H1 (cell line): ENCODE data around the gene RXRA. TPM values are rescaled to one million over a fixed set of nuclear protein-coding genes. Genes with fewer than 3 reads are reported as not detected.

ENCODE experiments used
- CTCF ChIA-PET: fragments of 300-600 bp; sonication (Branson Sonifier 250); formaldehyde crosslinking; loops from one replicate; lab custom pipeline; 2021; ENCODE audit not compliant: partially characterized antibody; lab: Charles Lee
- POLR2A ChIA-PET: fragments of 300-600 bp; sonication (Branson Sonifier 250); formaldehyde crosslinking; loops from one replicate; lab custom pipeline; 2021; ENCODE audit warnings: inconsistent platforms; ENCODE audit not compliant: partially characterized antibody; lab: Charles Lee
- DNase-seq, 2 experiments: peaks; one replicate each; pipeline versions ENCODE4 v3.0.0 to v3.0.0-alpha.2; 2010 to 2022; ENCODE audit warnings: low spot score in 2 of 2, low read depth in 1 of 2, mixed read lengths in 1 of 2
- FAIRE-seq: peaks from 2 replicates; lab custom pipeline; 2011; peaks lifted over from hg19 to GRCh38; lab: Jason Lieb, UNC
- H2AFZ ChIP-seq: 2 replicates; pipeline ENCODE4 v1.8.1; 2012; ENCODE audit warnings: low read length, inconsistent platforms
- H2AK5ac ChIP-seq: 2 replicates; pipeline ENCODE4 v1.6.1; 2013; ENCODE audit warnings: low read depth, low read length
- H2BK120ac ChIP-seq: replicated peaks from 2 replicates; pipeline ENCODE3; 2013; ENCODE audit warnings: low read depth, low read length, inconsistent platforms
- H2BK12ac ChIP-seq: 2 replicates; pipeline ENCODE4 v1.6.1; 2013; ENCODE audit warnings: low read depth, low read length
- H2BK15ac ChIP-seq: 2 replicates; pipeline ENCODE4 v1.6.1; 2013; ENCODE audit warnings: low read length
- H2BK20ac ChIP-seq: 2 replicates; pipeline ENCODE4 v1.6.1; 2013; ENCODE audit warnings: low read length
- H2BK5ac ChIP-seq: 2 replicates; pipeline ENCODE4 v1.6.1; 2013; ENCODE audit warnings: low read depth, low read length
- H3K14ac ChIP-seq: 2 replicates; pipeline ENCODE4 v1.6.1; 2013; ENCODE audit warnings: inconsistent platforms; ENCODE audit not compliant: insufficient read length
- H3K18ac ChIP-seq: 2 replicates; pipeline ENCODE4 v1.6.1; 2013; ENCODE audit warnings: low read length; ENCODE audit errors: extremely low read depth
- H3K23ac ChIP-seq: 2 replicates; pipeline ENCODE4 v1.6.1; 2013; ENCODE audit warnings: inconsistent platforms; ENCODE audit not compliant: insufficient read length
- H3K23me2 ChIP-seq: 2 replicates; pipeline ENCODE4 v1.6.1; 2013; ENCODE audit warnings: low read depth, low read length
- H3K27ac ChIP-seq: 2 replicates; pipeline ENCODE4 v1.6.1; 2011; ENCODE audit warnings: low read depth, low read length, inconsistent platforms
- H3K27me3 ChIP-seq, 4 experiments: replicated peaks in 1 of 4; 1 replicate in 1 of 4; 2 replicates in 3 of 4; pipeline versions ENCODE4 v1.6.1 to v1.8.1; 2011 to 2013; ENCODE audit warnings: low read length in 3 of 4, mild to moderate bottlenecking in 3 of 4, inconsistent platforms in 2 of 4, mixed read lengths in 2 of 4, moderate library complexity in 1 of 4; ENCODE audit not compliant: control insufficient read depth in 3 of 4, insufficient read depth in 3 of 4; ENCODE audit errors: extremely low read depth in 1 of 4
- H3K36me3 ChIP-seq, 4 experiments: 2 replicates each; pipeline versions ENCODE4 v1.6.1 to v1.8.1; 2011 to 2013; ENCODE audit warnings: mild to moderate bottlenecking in 4 of 4, low read length in 3 of 4, moderate library complexity in 2 of 4, control low read depth in 1 of 4, inconsistent platforms in 1 of 4; ENCODE audit not compliant: insufficient read depth in 4 of 4, control insufficient read depth in 2 of 4
- H3K4ac ChIP-seq: replicated peaks from 2 replicates; pipeline ENCODE3; 2013; ENCODE audit warnings: low read length, low read depth, mixed read lengths, inconsistent platforms; ENCODE audit not compliant: insufficient read length
- H3K4me1 ChIP-seq, 4 experiments: replicated peaks in 1 of 4; 1 replicate in 1 of 4; 2 replicates in 3 of 4; pipeline versions ENCODE4 v1.6.1 to v1.8.1; 2011 to 2013; ENCODE audit warnings: low read length in 3 of 4, inconsistent platforms in 2 of 4, mixed read lengths in 1 of 4; ENCODE audit not compliant: insufficient read depth in 4 of 4, control insufficient read depth in 3 of 4
- H3K4me2 ChIP-seq, 2 experiments: 2 replicates each; pipeline versions ENCODE4 v1.6.1 to v1.8.1; 2011 to 2013; ENCODE audit warnings: low read depth in 2 of 2, low read length in 2 of 2, control low read depth in 1 of 2, inconsistent platforms in 1 of 2, mild to moderate bottlenecking in 1 of 2; ENCODE audit not compliant: insufficient read depth in 1 of 2
- H3K4me3 ChIP-seq, 4 experiments: fragments of 200-600, 300-600 bp in 1 of 4; sonication (generic), shearing (Covaris generic), sonication (Bioruptor Twin) in 1 of 4; 2 replicates each; pipeline versions ENCODE4 v1.5.1 to v1.8.1; 2011 to 2016; ENCODE audit warnings: low read length in 4 of 4, low read depth in 3 of 4, control low read depth in 2 of 4, inconsistent platforms in 2 of 4, mild to moderate bottlenecking in 2 of 4, mixed read lengths in 1 of 4, moderate library complexity in 1 of 4; ENCODE audit not compliant: insufficient read depth in 2 of 4; ENCODE audit errors: extremely low read depth in 1 of 4
- H3K56ac ChIP-seq: replicated peaks from 2 replicates; pipeline ENCODE3; 2013; ENCODE audit warnings: low read depth, mild to moderate bottlenecking, mixed read lengths, low read length, inconsistent platforms; ENCODE audit not compliant: insufficient read length
- H3K79me1 ChIP-seq: 2 replicates; pipeline ENCODE4 v1.6.1; 2013; ENCODE audit warnings: low read depth, low read length, control low read depth
- H3K79me2 ChIP-seq, 2 experiments: 2 replicates each; pipeline versions ENCODE4 v1.6.1 to v1.8.1; 2012 to 2013; ENCODE audit warnings: low read length in 2 of 2, mild to moderate bottlenecking in 2 of 2, inconsistent platforms in 1 of 2; ENCODE audit not compliant: insufficient read depth in 2 of 2, control insufficient read depth in 1 of 2
- H3K9ac ChIP-seq, 4 experiments: replicated peaks in 1 of 4; 1 replicate in 1 of 4; 2 replicates in 3 of 4; pipeline versions ENCODE4 v1.6.1 to v1.8.1; 2011 to 2013; ENCODE audit warnings: low read depth in 3 of 4, low read length in 3 of 4, control low read depth in 2 of 4, mild to moderate bottlenecking in 2 of 4, moderate library complexity in 2 of 4, inconsistent platforms in 1 of 4; ENCODE audit errors: extremely low read depth in 1 of 4
- H3K9me3 ChIP-seq, 2 experiments: 2 replicates each; pipeline versions ENCODE4 v1.6.1 to v1.8.1; 2012 to 2013; ENCODE audit warnings: mild to moderate bottlenecking in 2 of 2, moderate library complexity in 2 of 2, control low read depth in 1 of 2, inconsistent platforms in 1 of 2, low read depth in 1 of 2, low read length in 1 of 2, mixed read lengths in 1 of 2; ENCODE audit not compliant: insufficient read depth in 2 of 2
- H4K20me1 ChIP-seq, 2 experiments: replicated peaks in 1 of 2; 2 replicates each; pipeline versions ENCODE3 to v1.8.1; 2011 to 2013; ENCODE audit warnings: inconsistent platforms in 2 of 2, low read length in 2 of 2, mild to moderate bottlenecking in 1 of 2; ENCODE audit not compliant: insufficient read depth in 2 of 2, control insufficient read depth in 1 of 2
- H4K5ac ChIP-seq: 2 replicates; pipeline ENCODE4 v1.6.1; 2013; ENCODE audit warnings: low read length, low read depth, mixed read lengths, inconsistent platforms; ENCODE audit not compliant: insufficient read length
- H4K8ac ChIP-seq: 2 replicates; pipeline ENCODE4 v1.8.0; 2013; ENCODE audit warnings: mild to moderate bottlenecking, moderate library complexity, low read length, inconsistent platforms; ENCODE audit not compliant: insufficient read depth; ENCODE audit errors: extremely low read depth
- H4K91ac ChIP-seq: replicated peaks from 2 replicates; pipeline ENCODE3; 2013; ENCODE audit warnings: low read length, mixed read lengths, inconsistent platforms; ENCODE audit not compliant: insufficient read length
- CREB1 ChIP-seq: IDR thresholded peaks from 2 replicates; pipeline ENCODE4 v1.6.1; 2012; ENCODE audit warnings: inconsistent platforms
- NANOG ChIP-seq: IDR thresholded peaks from 2 replicates; pipeline ENCODE4 v1.6.1; 2011; ENCODE audit warnings: low read length, low read depth, mild to moderate bottlenecking, inconsistent platforms; ENCODE audit not compliant: insufficient read depth, poor library complexity, severe bottlenecking
- PHF8 ChIP-seq: fragments of 200-600 bp; sonication (generic); conservative IDR thresholded peaks from 2 replicates; pipeline ENCODE4 v1.7.1; 2012; ENCODE audit warnings: low read depth, mild to moderate bottlenecking, inconsistent platforms, low read length, moderate library complexity
- SAP30 ChIP-seq: fragments of 300-600 bp; sonication (generic); IDR thresholded peaks from 2 replicates; pipeline ENCODE4 v1.7.1; 2012; ENCODE audit warnings: low read length, moderate library complexity, mild to moderate bottlenecking, inconsistent platforms; ENCODE audit not compliant: insufficient read depth, insufficient replicate concordance
- WGBS, 2 experiments: shearing (Covaris generic) in 1 of 2; methylation state at CpG; one replicate each; pipeline versions ENCODE4 v1.1.6 to v1.1.7; 2013 to 2015; ENCODE audit warnings: low lambda C conversion rate in 2 of 2, mixed read lengths in 2 of 2, inconsistent platforms in 1 of 2, low coverage in 1 of 2, missing lambda C conversion rate in 1 of 2; ENCODE audit not compliant: insufficient replicate concordance in 2 of 2, insufficient coverage in 1 of 2, insufficient read length in 1 of 2; ENCODE audit errors: extremely low coverage in 1 of 2, missing lambda C conversion rate in 1 of 2; 5-methylcytosine and 5-hydroxymethylcytosine counted together
- polyA plus RNA-seq, 7 experiments: library from polyadenylated mRNA; depleted of rRNA in 3 of 7; stranded (reverse) in 5 of 7; unstranded in 2 of 7; fragments of >200 nt in 5 of 7; fragments of 200-250 nt in 2 of 7; gene quantifications; 1 replicate in 5 of 7; 2 replicates in 1 of 7; 4 replicates in 1 of 7; pipeline versions ENCODE4 v1.2.1 to v1.2.3, GENCODE V29; 2011 to 2013; ENCODE audit warnings: missing spikeins in 2 of 7, mixed read lengths in 2 of 7
- total RNA-seq: library from RNA; stranded (reverse); fragmentation: NEBNext Ultra II Directional; extraction: Animal tissue kit (Norgen Biotek cat#: 25700); gene quantifications from 2 replicates; pipeline ENCODE4 v1.2.1, GENCODE V29; 2021

The RXRA gene
- total and polyA plus RNA-seq, 2 of the 8 experiments (the other 6 are each of a cell fraction or from before 2014, with no cell fraction given): 9.8 to 29.4 TPM

DNA sequence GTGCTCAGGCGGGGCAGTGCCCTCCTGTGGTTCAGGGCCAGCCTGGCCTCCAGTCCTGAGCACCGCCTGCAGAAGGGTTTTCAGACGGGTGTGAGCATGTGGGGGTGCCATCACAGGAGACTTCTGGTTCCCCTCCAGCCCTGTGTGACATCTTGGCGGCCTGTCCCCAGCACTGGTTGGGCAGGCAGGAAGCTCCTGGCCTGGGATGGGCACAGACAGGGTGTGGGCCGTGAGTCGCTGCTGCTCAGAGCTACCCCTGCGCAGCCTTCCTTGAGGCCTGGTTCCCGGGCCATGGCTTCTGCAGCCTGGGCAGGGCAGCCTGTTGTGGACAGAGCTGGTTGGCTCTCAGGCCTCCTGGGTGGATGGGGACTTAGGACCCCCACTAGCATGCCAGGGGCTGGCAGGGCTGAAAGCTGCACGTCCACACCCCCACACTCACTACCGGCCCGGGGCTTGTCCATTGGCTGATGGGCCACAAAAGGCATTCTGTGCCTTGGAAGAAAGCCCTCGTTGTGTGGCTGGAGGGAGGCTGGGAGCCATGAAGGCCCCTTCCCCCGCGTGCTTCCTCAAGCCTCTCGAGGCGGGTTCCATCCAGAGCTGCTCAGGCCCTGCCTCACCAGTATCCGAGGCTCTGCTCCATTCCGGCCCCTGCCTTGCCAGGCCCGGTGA is 58.7 kb downstream of the RXRA start:
- Histone ChIP-seq H4K8ac (no peak overlapping the region), H3K14ac (no peak overlapping the region), H3K23ac (no peak overlapping the region), H3K4me3 (no peak overlapping the region), H2BK15ac (no peak overlapping the region), H4K20me1 (peaks cover 9 to 20% of the 10 kb centered on the region in 2 experiments), H3K23me2 (no peaks in the 10 kb centered on the region; the same call in 1 of the 2 replicates), H3K4ac (no peak overlapping the region), H2AK5ac (no peak overlapping the region), H3K36me3 (no peaks in the 10 kb centered on the region), H3K9ac (no peak overlapping the region), H2BK5ac (no peak overlapping the region; the same call in 1 of the 2 replicates), H2AFZ (no peak overlapping the region), H3K79me2 (peaks cover 0 to 31% of the 10 kb centered on the region in 2 experiments; a peak in 1 of 4 replicates), H2BK120ac (no peak overlapping the region), H3K4me1 (peaks cover 0 to 2% (median 0%) of the 10 kb centered on the region in 4 experiments; a peak in 2 of 7 replicates), H3K9me3 (no peaks in the 10 kb centered on the region), H3K18ac (no peak overlapping the region; the same call in 1 of the 2 replicates), H3K27me3 (no peaks in the 10 kb centered on the region), H3K56ac (no peak overlapping the region), H2BK12ac (no peak overlapping the region), H3K4me2 (no peak overlapping the region), H4K91ac (no peak overlapping the region), H2BK20ac (no peak overlapping the region), H3K27ac (no peak overlapping the region; the same call in 1 of the 2 replicates), H3K79me1 (peaks cover 35% of the 10 kb centered on the region), H4K5ac (no peak overlapping the region)
- CTCF ChIA-PET: interaction anchor here (1.0 to 3.1 kb wide), 7 partner anchors 13 to 602 kb away, joined by 3 to 11 read pairs (median 4); no protein-coding TSS in a partner anchor
- FAIRE-seq (no peak), DNase-seq (no peak)
- TF ChIP-seq NANOG (no peak), SAP30 (no peak), CREB1 (no peak), PHF8 (no peak)
- POLR2A ChIA-PET: no interaction called here
- 92% methylated on average over 19 of the region's 19 CpGs; no CpG with 5 or more reads in 1 of the 2 experiments for WGBS, 2 experiments
